HCT116 (cell line): ENCODE results near the gene AKAP13. TPM values are rescaled to one million over a fixed set of nuclear protein-coding genes. Genes with fewer than 3 reads are reported as not detected.

Experiments used
- ATAC-seq: fragments of 200-7000 bp; cut with Tn5 transposase; 2 replicates; pipeline ENCODE4 v1.9.1; 2020; ENCODE audit warnings: mild to moderate bottlenecking, moderate library complexity
- BruUV-seq: library from RNA; stranded (reverse); fragments of 400-500 nt; replicated peaks from 2 replicates; lab custom pipeline; 2021; lab: Mats Ljungman, UMichigan
- CTCF ChIA-PET: fragments of 300-600 bp; sonication (Branson Sonifier 250); formaldehyde crosslinking; loops from one replicate; lab custom pipeline; 2021; ENCODE audit warnings: antibody characterized with exemption; lab: Charles Lee
- POLR2A ChIA-PET: fragments of 300-600, 350-600 bp; sonication (Branson Sonifier 250); formaldehyde crosslinking; loops from one replicate; lab custom pipeline; 2021; ENCODE audit warnings: antibody characterized with exemption; lab: Charles Lee
- RAD21 ChIA-PET, 2 experiments: fragments of 300-600 bp; sonication (Branson Sonifier 250); formaldehyde crosslinking; loops; one replicate each; lab custom pipeline; 2023; ENCODE audit warnings: low total read pairs in 2 of 2; ENCODE audit not compliant: uncharacterized antibody in 2 of 2, unreplicated experiment in 2 of 2, low non-redundant PET in 1 of 2; lab: Charles Lee
- DNase-seq: peaks from one replicate; pipeline ENCODE4 v3.0.0-alpha.2; 2010; ENCODE audit warnings: low read depth, low spot score
- H2AFZ ChIP-seq: fragments of 200-600 bp; shearing (Covaris generic), sonication (generic); 2 replicates; pipeline ENCODE4 v1.6.1; 2017; ENCODE audit warnings: low read depth, mixed run types, mixed read lengths, antibody characterized with exemption, low read length; ENCODE audit not compliant: poor library complexity, severe bottlenecking
- H3K27ac ChIP-seq: 2 replicates; pipeline ENCODE4 v1.5.1; 2012; ENCODE audit warnings: low read depth, low read length
- H3K27me3 ChIP-seq: fragments of 200-600 bp; sonication (generic); 2 replicates; pipeline ENCODE4 v1.6.1; 2016; ENCODE audit warnings: mixed run types, low read length, mixed read lengths; ENCODE audit not compliant: insufficient read depth
- H3K36me3 ChIP-seq, 2 experiments: fragments of 200-500 bp in 1 of 2; fragments of 200-600 bp in 1 of 2; sonication (Bioruptor generic) in 1 of 2; sonication (generic) in 1 of 2; 2 replicates each; pipeline versions ENCODE4 v1.5.1 to v1.6.1; 2014 to 2016; ENCODE audit warnings: low read length in 2 of 2, inconsistent platforms in 1 of 2, mixed read lengths in 1 of 2, mixed run types in 1 of 2; ENCODE audit not compliant: insufficient read depth in 2 of 2, control insufficient read depth in 1 of 2
- H3K4me1 ChIP-seq, 2 experiments: fragments of 200-600 bp in 1 of 2; sonication (generic) in 1 of 2; 2 replicates each; pipeline versions ENCODE4 v1.5.1 to v1.6.1; 2012 to 2017; ENCODE audit warnings: low read length in 2 of 2, inconsistent platforms in 1 of 2, mild to moderate bottlenecking in 1 of 2, mixed read lengths in 1 of 2, mixed run types in 1 of 2, moderate library complexity in 1 of 2; ENCODE audit not compliant: insufficient read depth in 2 of 2, control insufficient read depth in 1 of 2
- H3K4me2 ChIP-seq: fragments of 200-600 bp; sonication (generic); 2 replicates; pipeline ENCODE4 v1.6.1; 2017; ENCODE audit warnings: mixed run types, low read length, mixed read lengths
- H3K4me3 ChIP-seq, 2 experiments: fragments of 200-600 bp in 1 of 2; sonication (generic) in 1 of 2; replicated peaks in 1 of 2; 2 replicates each; pipeline ENCODE4 v1.5.1; 2011 to 2016; ENCODE audit warnings: low read length in 2 of 2, control low read depth in 1 of 2, low read depth in 1 of 2, mild to moderate bottlenecking in 1 of 2, mixed read lengths in 1 of 2, mixed run types in 1 of 2
- H3K79me2 ChIP-seq: fragments of 200-600 bp; sonication (generic); 2 replicates; pipeline ENCODE4 v1.6.1; 2017; ENCODE audit warnings: mild to moderate bottlenecking, mixed run types, low read length, moderate library complexity, mixed read lengths; ENCODE audit not compliant: insufficient read depth
- H3K9ac ChIP-seq: fragments of 200-600 bp; sonication (generic); 2 replicates; pipeline ENCODE4 v1.6.1; 2016; ENCODE audit warnings: low read length, mixed read lengths
- H3K9me2 ChIP-seq: fragments of 200-600 bp; sonication (generic), shearing (Covaris generic); 2 replicates; pipeline ENCODE4 v1.6.1; 2017; ENCODE audit warnings: mixed run types, mild to moderate bottlenecking, moderate library complexity; ENCODE audit not compliant: insufficient read depth
- H3K9me3 ChIP-seq, 2 experiments: fragments of 200-500 bp in 1 of 2; fragments of 200-600 bp in 1 of 2; sonication (Bioruptor generic) in 1 of 2; sonication (generic) in 1 of 2; 2 replicates each; pipeline ENCODE4 v1.6.1; 2014 to 2017; ENCODE audit warnings: low read length in 2 of 2, mixed read lengths in 2 of 2, inconsistent platforms in 1 of 2, low read depth in 1 of 2, mild to moderate bottlenecking in 1 of 2, mixed run types in 1 of 2, moderate library complexity in 1 of 2; ENCODE audit not compliant: control insufficient read depth in 1 of 2, insufficient read depth in 1 of 2
- H4K20me1 ChIP-seq: fragments of 200-600 bp; sonication (generic), shearing (Covaris generic); 2 replicates; pipeline ENCODE4 v1.6.1; 2017; ENCODE audit warnings: mixed run types, mild to moderate bottlenecking, moderate library complexity; ENCODE audit not compliant: insufficient read depth
- ATF3 ChIP-seq: IDR thresholded peaks from 2 replicates; pipeline ENCODE4 v1.6.1; 2012
- CBX3 ChIP-seq: IDR thresholded peaks from 2 replicates; pipeline ENCODE4 v1.6.1; 2012; ENCODE audit warnings: low read depth
- CEBPB ChIP-seq: IDR thresholded peaks from 2 replicates; pipeline ENCODE4 v1.6.1; 2012; ENCODE audit warnings: low read depth
- CTCF ChIP-seq, 3 experiments: fragments of 200-600 bp in 1 of 3; sonication (generic) in 1 of 3; IDR thresholded peaks in 2 of 3; conservative IDR thresholded peaks in 1 of 3; 2 replicates each; pipeline ENCODE4 v1.5.1; 2012 to 2017; ENCODE audit warnings: low read depth in 2 of 3, low read length in 2 of 3, antibody characterized with exemption in 1 of 3, borderline replicate concordance in 1 of 3, control low read depth in 1 of 3, mild to moderate bottlenecking in 1 of 3, mixed read lengths in 1 of 3, mixed run types in 1 of 3, moderate library complexity in 1 of 3; ENCODE audit not compliant: insufficient read depth in 1 of 3
- FOSL1 ChIP-seq: IDR thresholded peaks from 2 replicates; pipeline ENCODE4 v1.6.1; 2012; ENCODE audit warnings: low read depth
- JUND ChIP-seq: IDR thresholded peaks from 2 replicates; pipeline ENCODE4 v1.6.1; 2012
- MAX ChIP-seq: IDR thresholded peaks from 2 replicates; pipeline ENCODE4 v1.6.1; 2012
- RAD21 ChIP-seq: IDR thresholded peaks from 2 replicates; pipeline ENCODE4 v1.6.1; 2012; ENCODE audit warnings: low read depth, mild to moderate bottlenecking
- SRF ChIP-seq: IDR thresholded peaks from 2 replicates; pipeline ENCODE4 v1.6.1; 2012; ENCODE audit warnings: low read depth
- TCF7L2 ChIP-seq: IDR thresholded peaks from 2 replicates; pipeline ENCODE4 v1.7.0; 2011; ENCODE audit warnings: borderline replicate concordance, inconsistent platforms; ENCODE audit not compliant: insufficient read depth, insufficient read length; ENCODE audit errors: extremely low read depth
- YY1 ChIP-seq: IDR thresholded peaks from 2 replicates; pipeline ENCODE4 v1.6.1; 2011; ENCODE audit warnings: low read length, low read depth, moderate library complexity, mild to moderate bottlenecking; ENCODE audit not compliant: insufficient replicate concordance; ENCODE audit errors: extremely low read depth
- intact Hi-C: fragments of 100-400 bp; cut with micrococcal nuclease; formaldehyde crosslinking; loops from 2 replicates; pipeline ENCODE4 v1.10.0; 2022
- total RNA-seq: library from RNA; stranded (reverse); gene quantifications from one replicate; pipeline ENCODE4 v1.2.1, GENCODE V29; 2021; ENCODE audit not compliant: unreplicated experiment

AKAP13 gene
- total RNA-seq, 1 experiment from 2014 or later, result 43.1 TPM

- H3K9ac ChIP-seq, result no peak overlapping the region
- intact Hi-C loops, result no loop called here
- POLR2A ChIA-PET, result no interaction called here
- no peaks in the 10 kb centered on the region for H3K36me3 ChIP-seq
- CTCF ChIA-PET, result interaction anchor here (1.7 to 2.3 kb wide), 2 partner anchors 172 to 185 kb away, joined by 8 read pairs; no protein-coding TSS in a partner anchor
- H3K4me1 ChIP-seq, result peaks cover 0 to 8% of the 10 kb centered on the region in 2 experiments; a peak in 2 of 4 replicates
- no peak for ATAC-seq
- RAD21 ChIA-PET, result interaction anchor here in 1 of 2 experiments (1.9 kb wide), 1 partner anchor 207 kb away, joined by 14 read pairs; no protein-coding TSS in a partner anchor
- peaks cover 52% of the 10 kb centered on the region for H3K79me2 ChIP-seq
- no peaks in the 10 kb centered on the region for H3K27me3 ChIP-seq
- 0 out of 2 replicates have a peak, but pooled peaks cover 9% of the 10 kb centered on the region for H4K20me1 ChIP-seq
- no peaks in the 10 kb centered on the region for H3K9me2 ChIP-seq
- H3K9me3 ChIP-seq, result no peaks in the 10 kb centered on the region
- no peak overlapping the region for H3K4me2 ChIP-seq
- no peak for DNase-seq
- no peak overlapping the region for H2AFZ ChIP-seq
- no peak overlapping the region for H3K27ac ChIP-seq
- no peak for TF ChIP-seq MAX
- H3K4me3 ChIP-seq, result no peak overlapping the region
- BruUV-seq, result no TSS peak
Observed at GRCh38 chr15:85503151-85503799, 122.9 kb downstream of the AKAP13 start.

GRCh38 chr15:85504749-85505676 is 124.6 kb downstream of the AKAP13 start:
- DNase-seq (peak; percentile 53), ATAC-seq (peak; percentile 83)
- no peaks in the 10 kb centered on the region for H3K4me1 ChIP-seq
- H3K36me3 ChIP-seq, result no peaks in the 10 kb centered on the region
- BruUV-seq, result no TSS peak
- no peak overlapping the region for H3K4me3 ChIP-seq
- POLR2A ChIA-PET, result interaction anchor here (0.7 to 1.2 kb wide), 2 partner anchors 92 to 174 kb away, joined by 3 read pairs; no protein-coding TSS in a partner anchor
- no peaks in the 10 kb centered on the region for H3K27me3 ChIP-seq
- H3K9me3 ChIP-seq, result no peaks in the 10 kb centered on the region
- H3K9me2 ChIP-seq, result no peaks in the 10 kb centered on the region
- 0 out of 2 replicates have a peak, but pooled peaks cover 9% of the 10 kb centered on the region for H4K20me1 ChIP-seq
- no peak overlapping the region for H3K4me2 ChIP-seq
- CTCF ChIA-PET, result interaction anchor here (0.8 to 2.3 kb wide), 13 partner anchors 9 to 209 kb away, joined by 3 to 13 read pairs (median 6); no protein-coding TSS in a partner anchor
- no peak overlapping the region for H3K27ac ChIP-seq
- peaks cover 57% of the 10 kb centered on the region for H3K79me2 ChIP-seq
- intact Hi-C loops, result loop anchor here (2.0 kb wide), 1 partner anchor 208 kb away; no protein-coding TSS in a partner anchor
- no peak overlapping the region for H3K9ac ChIP-seq
- RAD21 ChIA-PET, result interaction anchor here (0.7 to 1.9 kb wide), 5 partner anchors 174 to 208 kb away, joined by 3 to 14 read pairs (median 5); no protein-coding TSS in a partner anchor
- H2AFZ ChIP-seq, result no peak overlapping the region
- no peak for TF ChIP-seq CBX3
- no peak for TF ChIP-seq ATF3
- no peak for TF ChIP-seq TCF7L2
- TF ChIP-seq FOSL1, result no peak
- TF ChIP-seq YY1, result no peak
- no peak for TF ChIP-seq MAX
- TF ChIP-seq SRF, result no peak
- no peak for TF ChIP-seq JUND
- peak; percentile 70 for TF ChIP-seq RAD21
- TF ChIP-seq CEBPB, result no peak
- TF ChIP-seq CTCF (IDR thresholded peaks at IDR 0.05 in 2 of 3, conservative IDR thresholded peaks at IDR 0.05 in 1 of 3; ENCODE audit: borderline replicate concordance in 1 of 3, insufficient read depth in 1 of 3, low read depth in 2 of 3, low read length in 2 of 3), result peak; percentile 55 to 78 (median 65); a peak in 5 of 6 replicates
